ENCODE measurements around the gene HDAC4.

GRCh38 chr2:239095460-239096081 is 305.2 kb downstream of the HDAC4 start:
- TF ChIP-seq CTCF (IDR thresholded peaks at IDR 0.05): no peak
- no peak for TF ChIP-seq POLR2A (IDR thresholded peaks at IDR 0.05)
- TF ChIP-seq POLR2AphosphoS5 (IDR thresholded peaks at IDR 0.05; ENCODE audit: insufficient read depth in 1 of 2, low read depth in 1 of 2): no peak
